Adrenal gland (tissue), 12 donors: Measurements from ENCODE around the gene RANGAP1. TPM values are rescaled to one million over a fixed set of nuclear protein-coding genes. Genes with fewer than 3 reads are reported as not detected.
A peak's percentile ranks its signal among the peaks of the same experiment; 100 is the strongest.

Experiments used
- DNase-seq, 7 donors: peaks; one replicate each; pipeline ENCODE4 v3.0.0-alpha.2; 2019 to 2020
- H3K27ac ChIP-seq, 5 donors: fragments of 200-600 bp; sonication (generic) in 4 of 5; 1 replicate in 3 of 5; 2 replicates in 2 of 5; pipeline versions ENCODE4 v1.5.1 to v1.8.0; 2016 to 2020; ENCODE audit warnings: mild to moderate bottlenecking in 1 of 5
- H3K27me3 ChIP-seq: fragments of 200-600 bp; 2 replicates; pipeline ENCODE4 v1.8.0; 2021
- H3K36me3 ChIP-seq, 2 donors: fragments of 200-600 bp; replicated peaks in 1 of 2; 1 replicate in 1 of 2; 2 replicates in 1 of 2; pipeline versions ENCODE4 v1.5.1 to v1.8.0; 2018 to 2022
- H3K4me1 ChIP-seq, 2 donors: fragments of 200-600 bp; replicated peaks in 1 of 2; 1 replicate in 1 of 2; 2 replicates in 1 of 2; pipeline versions ENCODE4 v1.5.1 to v1.8.0; 2018 to 2021
- H3K4me3 ChIP-seq, 4 donors: fragments of 200-600 bp; sonication (generic) in 3 of 4; one replicate each; pipeline ENCODE4 v1.5.1; 2016 to 2018
- H3K9me3 ChIP-seq, 3 donors: fragments of 200-600 bp; sonication (generic) in 1 of 3; replicated peaks in 1 of 3; 1 replicate in 2 of 3; 2 replicates in 1 of 3; pipeline versions ENCODE4 v1.5.1 to v1.8.0; 2016 to 2021
- POLR2A ChIP-seq, 2 donors: fragments of 450-650 bp; IDR thresholded peaks; one replicate each; pipeline ENCODE4 v1.6.1; 2017; ENCODE audit warnings: antibody characterized with exemption in 2 of 2, mild to moderate bottlenecking in 2 of 2, moderate library complexity in 1 of 2
- WGBS, 4 donors: extraction: QIAGEN DNeasy Blood & Tissue Kit in 2 of 4; methylation state at CpG; one replicate each; pipeline versions ENCODE4 v1.1.5 to v1.1.7; 2013 to 2017; 5-methylcytosine and 5-hydroxymethylcytosine counted together
- intact Hi-C, 2 donors: fragments of 100-400 bp; cut with DNase I; formaldehyde crosslinking; loops; one replicate each; pipeline versions ENCODE4 v1.14.1 to v1.15.0; 2022 to 2023
- polyA plus RNA-seq, 3 donors: library from polyadenylated mRNA; stranded (reverse); fragments of 200-250 nt in 2 of 3; fragments of 350-450 nt in 1 of 3; fragmentation: Illumina TruSeq in 1 of 3; extraction: RNeasy Lipid Tissue Mini Kit (QIAGEN cat#74804) in 1 of 3; gene quantifications; one replicate each; pipeline ENCODE4 v1.2.3, GENCODE V29; 2013 to 2014
- total RNA-seq, 9 donors: library from RNA; depleted of rRNA in 4 of 9; stranded (reverse); fragments of >200 nt in 4 of 9; fragments of 120-200 nt in 1 of 9; fragmentation: NEBNext Ultra II Directional in 1 of 9; extraction: Animal tissue kit (Norgen Biotek cat#: 25700) in 1 of 9; gene quantifications; one replicate each; pipeline versions ENCODE4 v1.1.0 to v1.2.4, GENCODE V29; 2013 to 2023
- TF ChIP-seq, protein P1 (sequence below), 6 experiments: fragments of 450-650 bp in 4 of 6; fragments of 200-600 bp in 2 of 6; sonication (generic) in 1 of 6; IDR thresholded peaks; 1 replicate in 5 of 6; 2 replicates in 1 of 6; pipeline versions ENCODE4 v1.5.1 to v1.8.0; 2016 to 2021; ENCODE audit warnings: antibody characterized with exemption in 6 of 6, mild to moderate bottlenecking in 2 of 6, moderate library complexity in 1 of 6
- donor health status: healthy with polysubstance abuse.
- donor health status: Bipolar disorder and iron deficiency.
- donor health status: DM: yes; HTN: yes; CAD: no.
- donor health status: DM: no; HTN: no; CAD: no.
- donor health status: DM: no; HTN: no; CAD: no.
- donor health status: DM: yes; HTN: yes; CAD: no.

Gene RANGAP1
- total and polyA plus RNA-seq, 12 donors, result 56.6 to 134 (median 76.7) TPM

- Histone ChIP-seq H3K4me3 (no peak overlapping the region), H3K27me3 (no peaks in the 10 kb centered on the region), H3K36me3 (no peaks in the 10 kb centered on the region), H3K4me1 (peaks cover 11 to 13% of the 10 kb centered on the region in 2 donors), H3K27ac (no peak overlapping the region), H3K9me3 (no peaks in the 10 kb centered on the region)
- intact Hi-C loops, result no loop called here
- 73 to 88% (median 83%) methylated on average over 5 of the region's 5 CpGs for WGBS, 4 donors
- TF ChIP-seq POLR2A (IDR thresholded peaks at IDR 0.05), result no peak
- TF ChIP-seq, protein P1, sequence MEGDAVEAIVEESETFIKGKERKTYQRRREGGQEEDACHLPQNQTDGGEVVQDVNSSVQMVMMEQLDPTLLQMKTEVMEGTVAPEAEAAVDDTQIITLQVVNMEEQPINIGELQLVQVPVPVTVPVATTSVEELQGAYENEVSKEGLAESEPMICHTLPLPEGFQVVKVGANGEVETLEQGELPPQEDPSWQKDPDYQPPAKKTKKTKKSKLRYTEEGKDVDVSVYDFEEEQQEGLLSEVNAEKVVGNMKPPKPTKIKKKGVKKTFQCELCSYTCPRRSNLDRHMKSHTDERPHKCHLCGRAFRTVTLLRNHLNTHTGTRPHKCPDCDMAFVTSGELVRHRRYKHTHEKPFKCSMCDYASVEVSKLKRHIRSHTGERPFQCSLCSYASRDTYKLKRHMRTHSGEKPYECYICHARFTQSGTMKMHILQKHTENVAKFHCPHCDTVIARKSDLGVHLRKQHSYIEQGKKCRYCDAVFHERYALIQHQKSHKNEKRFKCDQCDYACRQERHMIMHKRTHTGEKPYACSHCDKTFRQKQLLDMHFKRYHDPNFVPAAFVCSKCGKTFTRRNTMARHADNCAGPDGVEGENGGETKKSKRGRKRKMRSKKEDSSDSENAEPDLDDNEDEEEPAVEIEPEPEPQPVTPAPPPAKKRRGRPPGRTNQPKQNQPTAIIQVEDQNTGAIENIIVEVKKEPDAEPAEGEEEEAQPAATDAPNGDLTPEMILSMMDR (IDR thresholded peaks at IDR 0.05), result no peak
- DNase-seq, result no peak
Observed at GRCh38 chr22:41311487-41311886, 25.5 kb upstream of the RANGAP1 start.

GRCh38 chr22:41310336-41310735 lies 24.3 kb upstream of the RANGAP1 start:
- 40 to 83% (median 73%) methylated on average over 1 of the region's 1 CpG for WGBS, 4 donors
- TF ChIP-seq POLR2A (IDR thresholded peaks at IDR 0.05), result no peak
- TF ChIP-seq, protein P1 (IDR thresholded peaks at IDR 0.05), result no peak
- no peaks in the 10 kb centered on the region for H3K27me3 ChIP-seq
- H3K27ac ChIP-seq, result no peak overlapping the region
- DNase-seq, result no peak
- H3K9me3 ChIP-seq, result no peaks in the 10 kb centered on the region
- intact Hi-C loops, result no loop called here
- H3K4me1 ChIP-seq, result peaks cover 16 to 25% of the 10 kb centered on the region in 2 donors
- H3K36me3 ChIP-seq, result no peaks in the 10 kb centered on the region
- H3K4me3 ChIP-seq, result no peak overlapping the region

DNA sequence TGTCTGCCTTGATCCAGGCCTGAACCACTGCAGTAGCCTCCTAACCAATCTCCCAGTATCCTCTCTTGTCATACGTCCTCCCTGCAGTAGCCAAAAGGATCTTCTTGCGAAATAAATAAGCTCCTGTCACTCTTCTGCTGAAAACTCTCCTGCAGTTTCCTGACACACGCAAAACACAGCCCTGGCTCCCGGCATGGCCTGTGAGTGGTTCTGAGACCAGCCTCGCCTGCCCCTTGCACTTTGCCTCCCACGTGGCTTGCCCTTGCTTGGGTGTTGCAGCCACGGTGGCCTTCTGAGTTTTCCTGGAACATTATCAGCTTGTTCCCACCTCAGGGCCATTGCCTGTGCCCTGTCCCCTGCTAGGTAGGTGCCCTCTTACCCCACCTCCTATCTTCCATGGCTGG lies 22.6 kb upstream of the RANGAP1 start:
- Histone ChIP-seq H3K4me1 (peaks cover 32 to 41% of the 10 kb centered on the region in 2 donors), H3K4me3 (no peak overlapping the region), H3K9me3 (no peaks in the 10 kb centered on the region), H3K27ac (peak overlapping the region in 4 of 5 donors; percentile 36 to 72 (median 48)), H3K36me3 (no peaks in the 10 kb centered on the region), H3K27me3 (no peaks in the 10 kb centered on the region)
- peak; percentile 42 to 83 (median 76) for DNase-seq
- intact Hi-C loops, result no loop called here
- TF ChIP-seq, protein P1 (IDR thresholded peaks at IDR 0.05), result no peak
- TF ChIP-seq POLR2A (IDR thresholded peaks at IDR 0.05), result no peak
- 22 to 37% (median 35%) methylated on average over 5 to 7 of the region's 7 CpGs for WGBS, 4 donors

GRCh38 chr22:41308054-41308453 lies 22.1 kb upstream of the RANGAP1 start:
- intact Hi-C loops, result no loop called here
- 46 to 63% (median 58%) methylated on average over 3 of the region's 3 CpGs for WGBS, 4 donors
- H3K27ac ChIP-seq, result peak overlapping the region in 4 of 5 donors; percentile 36 to 72 (median 48)
- H3K27me3 ChIP-seq, result no peaks in the 10 kb centered on the region
- no peak overlapping the region for H3K4me3 ChIP-seq
- TF ChIP-seq, protein P1 (IDR thresholded peaks at IDR 0.05), result no peak
- no peak for TF ChIP-seq POLR2A (IDR thresholded peaks at IDR 0.05)
- peaks cover 32 to 46% of the 10 kb centered on the region in 2 donors for H3K4me1 ChIP-seq
- no peaks in the 10 kb centered on the region for H3K9me3 ChIP-seq
- H3K36me3 ChIP-seq, result no peaks in the 10 kb centered on the region
- peak in 1 of 7 donors; percentile 46 for DNase-seq
